Large intestine (tissue), 3 donors: ENCODE data around the gene HADHB. TPM values are rescaled to one million over a fixed set of nuclear protein-coding genes. Genes with fewer than 3 reads are reported as not detected.
A peak's percentile ranks its signal among the peaks of the same experiment; 100 is the strongest.
"Not testable (repeated sequence)": the region's sequence is repeated elsewhere in the genome, so short reads cannot be mapped to it uniquely, and the experiment has no call there.

Experiments used
- DNase-seq, 2 donors: peaks; one replicate each; pipeline versions ENCODE4 v3.0.0 to v3.0.0-alpha.2; 2013
- H3K27ac ChIP-seq: one replicate; pipeline ENCODE4 v1.5.1; 2013; ENCODE audit warnings: low read length
- H3K27me3 ChIP-seq: 2 replicates; pipeline ENCODE4 v1.6.1; 2013; ENCODE audit warnings: low read length; ENCODE audit not compliant: control insufficient read depth, insufficient read depth
- H3K36me3 ChIP-seq: 2 replicates; pipeline ENCODE4 v1.6.1; 2013; ENCODE audit warnings: low read length; ENCODE audit not compliant: control insufficient read depth, insufficient read depth
- H3K4me1 ChIP-seq: one replicate; pipeline ENCODE4 v1.6.1; 2013; ENCODE audit warnings: low read length; ENCODE audit not compliant: control insufficient read depth, insufficient read depth
- H3K4me3 ChIP-seq: one replicate; pipeline ENCODE4 v1.5.1; 2013; ENCODE audit warnings: low read length
- H3K9me3 ChIP-seq: one replicate; pipeline ENCODE4 v1.6.1; 2013; ENCODE audit warnings: mild to moderate bottlenecking, low read depth, low read length, moderate library complexity; ENCODE audit not compliant: control insufficient read depth
- WGBS: methylation state at CpG from one replicate; pipeline ENCODE4 v1.1.5; 2013; ENCODE audit warnings: low lambda C conversion rate; ENCODE audit not compliant: insufficient coverage; 5-methylcytosine and 5-hydroxymethylcytosine counted together
- polyA plus RNA-seq: library from polyadenylated mRNA; unstranded; fragments of 120-200 nt; gene quantifications from one replicate; pipeline ENCODE4 v1.2.1, GENCODE V29; 2013

The HADHB gene
- polyA plus RNA-seq, 1 donor = 115 TPM

DNA sequence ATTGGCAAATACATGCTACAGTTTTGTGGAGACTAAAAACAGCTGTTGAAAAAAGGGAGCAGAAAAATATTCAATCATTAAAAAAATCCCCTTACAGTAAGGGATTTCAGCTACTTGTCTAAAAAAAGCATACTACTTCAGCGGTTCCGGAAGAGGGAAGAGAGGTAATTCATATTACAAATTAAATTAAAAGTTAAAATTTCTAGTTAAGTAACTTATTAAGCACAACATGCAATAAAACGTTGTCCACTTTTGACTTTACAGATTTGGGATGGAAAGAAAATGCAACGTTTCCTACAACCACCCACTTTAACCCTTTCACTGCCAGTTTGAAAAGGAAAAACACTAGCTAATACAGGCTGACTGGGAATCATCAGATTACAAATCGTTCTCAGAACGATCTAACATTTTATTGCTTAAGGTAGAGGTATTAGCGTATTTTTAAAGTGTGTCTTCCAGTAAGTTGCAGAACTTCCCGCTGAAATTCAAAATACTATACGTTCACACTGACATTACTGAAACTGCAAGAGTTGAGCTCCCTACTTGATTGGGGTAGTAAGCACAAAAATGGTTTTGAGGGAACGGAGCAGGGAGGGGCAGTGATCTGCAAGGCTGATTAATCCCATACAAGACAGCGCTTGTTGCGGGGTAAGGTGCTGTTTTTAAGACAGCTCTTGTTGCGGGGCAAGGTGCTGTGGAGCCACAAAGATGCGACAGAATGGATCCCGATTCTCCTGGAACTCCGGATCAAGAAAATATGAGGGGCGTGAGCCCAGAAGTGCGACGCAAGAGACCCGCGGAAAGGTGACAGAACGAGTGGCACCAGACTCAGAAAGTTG, 1.1 kb upstream of the HADHB start:
- DNase-seq = peak in 1 of 2 donors; percentile 51
- no CpG with 5 or more reads among the region's 22 CpGs for WGBS
- H3K4me1 ChIP-seq = peaks cover 28% of the 10 kb centered on the region

DNA sequence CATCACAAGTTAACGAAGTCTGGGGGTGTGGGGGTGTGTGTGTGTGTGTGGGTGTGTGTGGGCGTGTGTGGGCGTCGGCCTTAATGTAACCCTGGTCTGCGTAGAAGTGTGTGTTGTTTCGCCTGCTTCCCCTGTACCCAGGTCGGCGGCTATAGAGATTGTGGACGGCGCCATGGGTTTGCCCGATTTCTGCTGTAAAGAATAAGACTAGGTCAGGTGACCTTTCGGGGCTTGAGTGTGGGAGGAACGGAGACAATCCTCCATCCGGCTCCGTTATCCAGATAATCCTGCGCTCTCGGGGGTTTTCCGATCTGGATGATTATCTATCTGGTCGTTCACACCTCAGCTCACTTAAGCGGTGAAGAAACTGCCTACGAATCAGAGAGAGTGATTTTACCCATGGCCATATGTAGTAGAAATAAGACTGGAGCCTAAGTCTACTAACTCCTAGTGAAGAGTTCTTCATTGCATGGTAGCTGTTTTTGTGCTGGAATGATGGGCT, 543 bp downstream of the HADHB start:
- Histone ChIP-seq H3K27ac (peak overlapping the region; percentile 95), H3K9me3 (no peaks in the 10 kb centered on the region), H3K36me3 (no peaks in the 10 kb centered on the region), H3K4me1 (peaks cover 18% of the 10 kb centered on the region), H3K27me3 (no peaks in the 10 kb centered on the region), H3K4me3 (peak overlapping the region; percentile 88)
- WGBS = no CpG with 5 or more reads among the region's 21 CpGs
- DNase-seq = peak in 1 of 2 donors; percentile 29

More for the DNA sequence above, 1.1 kb upstream of the HADHB start:
- no peaks in the 10 kb centered on the region for H3K9me3 ChIP-seq
- H3K27ac ChIP-seq = peak overlapping the region; percentile 95
- H3K27me3 ChIP-seq = no peaks in the 10 kb centered on the region
- H3K36me3 ChIP-seq = peaks cover under 1% of the 10 kb centered on the region
- peak overlapping the region; percentile 88 for H3K4me3 ChIP-seq

DNA sequence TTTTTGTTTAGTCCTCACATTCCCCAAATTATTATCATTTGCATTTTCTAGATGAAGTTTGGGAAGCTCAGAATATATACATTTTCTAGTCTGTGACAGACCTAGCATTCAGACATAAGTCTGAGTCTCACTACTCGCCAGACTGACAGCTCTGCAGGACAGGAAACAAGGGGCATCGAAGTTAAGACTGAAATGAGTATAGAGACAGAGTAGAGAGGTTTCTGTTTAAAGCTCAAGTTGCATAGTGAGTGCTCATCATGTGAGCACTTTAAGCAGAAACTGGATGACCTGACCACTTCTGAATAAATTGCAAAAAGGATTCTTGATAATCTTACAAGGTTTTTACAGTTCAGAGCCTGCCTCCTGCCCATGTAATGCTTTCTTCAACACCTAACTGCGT, 1.1 kb downstream of the HADHB start:
- Histone ChIP-seq H3K4me1 (peaks cover 14% of the 10 kb centered on the region), H3K36me3 (no peaks in the 10 kb centered on the region), H3K27ac (peak overlapping the region; percentile 95), H3K27me3 (no peaks in the 10 kb centered on the region), H3K4me3 (peak overlapping the region; percentile 88), H3K9me3 (no peaks in the 10 kb centered on the region)
- peak in 1 of 2 donors; percentile 33 for DNase-seq
- WGBS = 40% methylated on average over 2 of the region's 3 CpGs

DNA sequence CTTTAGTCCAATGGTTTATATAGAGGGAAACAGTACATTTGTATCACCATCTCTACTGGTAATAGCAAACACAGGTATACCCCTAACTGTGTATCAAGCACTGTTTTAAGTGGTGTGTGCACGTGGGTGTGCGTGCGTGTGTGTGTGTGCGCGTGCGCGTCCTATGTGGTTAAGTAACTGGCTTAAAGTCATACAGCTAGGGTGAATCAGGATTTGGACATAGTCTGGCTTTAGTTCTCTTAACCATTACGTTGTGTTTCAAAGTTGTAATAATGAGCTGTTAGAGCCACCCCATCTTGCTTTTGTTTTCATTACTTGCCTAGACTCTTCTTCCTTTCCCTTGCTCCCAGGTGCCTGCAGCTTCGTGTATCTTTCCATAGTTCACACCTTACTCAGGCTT, 2.1 kb downstream of the HADHB start:
- H3K27me3 ChIP-seq = no peaks in the 10 kb centered on the region
- WGBS = 100% methylated on average over 3 of the region's 9 CpGs
- peaks cover 10% of the 10 kb centered on the region for H3K4me1 ChIP-seq
- H3K27ac ChIP-seq = no peak overlapping the region
- no peak for DNase-seq
- no peaks in the 10 kb centered on the region for H3K9me3 ChIP-seq
- no peaks in the 10 kb centered on the region for H3K36me3 ChIP-seq
- H3K4me3 ChIP-seq = no peak overlapping the region

DNA sequence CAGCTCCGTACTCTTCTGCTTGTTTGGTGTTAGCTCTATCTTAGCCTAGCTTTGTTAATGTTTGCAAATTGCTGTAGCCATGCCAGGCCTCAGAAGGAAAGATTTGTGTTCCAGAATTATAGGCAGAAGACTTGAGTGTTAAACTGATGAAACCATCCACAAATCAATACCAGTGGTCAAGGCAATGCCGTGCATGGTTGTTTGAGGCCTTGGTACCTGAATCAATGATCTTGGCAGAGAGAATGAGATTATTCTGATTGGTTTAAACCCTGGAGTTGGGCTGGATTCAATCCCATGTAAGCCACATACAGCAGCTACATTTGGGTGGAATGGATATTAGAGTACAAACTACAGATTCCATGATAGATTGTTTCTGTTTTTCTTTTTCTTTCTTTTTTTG, 4.9 kb downstream of the HADHB start:
- H3K36me3 ChIP-seq = no peaks in the 10 kb centered on the region
- no CpG with 5 or more reads among the region's 2 CpGs for WGBS
- DNase-seq = no peak
- H3K4me3 ChIP-seq = no peak overlapping the region
- H3K27me3 ChIP-seq = no peaks in the 10 kb centered on the region
- no peaks in the 10 kb centered on the region for H3K9me3 ChIP-seq
- H3K4me1 ChIP-seq = peaks cover 5% of the 10 kb centered on the region
- no peak overlapping the region for H3K27ac ChIP-seq

DNA sequence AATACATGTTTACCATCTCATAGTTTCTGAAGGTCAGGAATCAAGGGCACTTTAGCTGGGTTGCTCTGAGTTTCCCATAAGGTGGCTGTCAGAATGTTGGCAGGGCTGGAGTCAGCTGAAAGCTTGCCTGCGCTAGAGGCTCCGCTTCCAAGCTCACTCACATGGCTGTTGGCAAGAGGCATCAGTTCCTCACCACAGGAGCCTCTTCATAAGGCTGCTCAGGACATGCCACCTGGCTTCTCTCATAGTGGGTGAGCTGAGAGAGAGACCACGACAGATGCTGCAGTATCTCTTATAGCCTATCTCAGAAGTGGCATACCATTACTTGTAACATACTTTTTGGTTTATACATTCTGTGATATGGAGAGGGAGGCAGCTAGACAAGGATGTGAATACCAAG, 7.2 kb downstream of the HADHB start:
- Histone ChIP-seq H3K36me3 (peaks cover 5% of the 10 kb centered on the region), H3K27ac (no peak overlapping the region), H3K9me3 (no peaks in the 10 kb centered on the region), H3K4me3 (no peak overlapping the region), H3K27me3 (no peaks in the 10 kb centered on the region), H3K4me1 (no peaks in the 10 kb centered on the region)
- no CpG with 5 or more reads among the region's 3 CpGs for WGBS
- DNase-seq = no peak

DNA sequence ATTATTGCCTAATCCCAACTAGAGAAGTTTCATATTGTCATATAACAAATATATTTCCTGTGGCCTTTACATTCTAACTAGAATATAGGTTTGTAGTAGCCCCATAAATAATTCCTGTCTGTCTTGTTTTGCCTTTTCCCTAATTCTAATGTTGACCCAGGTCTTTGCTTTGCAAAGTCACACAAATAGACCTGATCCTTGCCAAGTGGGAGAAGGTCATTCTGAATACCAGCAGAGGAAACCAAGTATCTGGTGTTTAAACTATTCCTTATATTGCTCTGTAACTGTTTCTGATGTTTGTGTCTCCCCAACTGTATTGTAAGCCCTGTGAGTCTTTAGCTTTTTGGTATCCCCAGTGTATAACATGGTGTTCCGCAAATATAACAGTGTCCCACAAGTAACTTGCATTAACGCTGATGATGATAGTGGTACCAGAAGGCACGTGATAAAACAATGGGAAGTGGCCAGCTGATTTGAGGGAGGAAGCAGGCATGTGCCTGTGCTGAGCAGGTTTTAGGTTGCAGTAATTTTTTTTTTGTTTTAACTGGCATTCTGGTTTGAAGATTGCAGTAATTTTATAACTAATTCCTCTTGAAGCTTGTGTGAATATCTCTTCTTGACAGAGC, 11.1 kb downstream of the HADHB start:
- WGBS = 46% methylated on average over 2 of the region's 3 CpGs
- Histone ChIP-seq H3K4me1 (no peaks in the 10 kb centered on the region), H3K27ac (no peak overlapping the region), H3K36me3 (peaks cover 32% of the 10 kb centered on the region), H3K4me3 (no peak overlapping the region), H3K9me3 (no peaks in the 10 kb centered on the region), H3K27me3 (no peaks in the 10 kb centered on the region)
- DNase-seq = no peak

DNA sequence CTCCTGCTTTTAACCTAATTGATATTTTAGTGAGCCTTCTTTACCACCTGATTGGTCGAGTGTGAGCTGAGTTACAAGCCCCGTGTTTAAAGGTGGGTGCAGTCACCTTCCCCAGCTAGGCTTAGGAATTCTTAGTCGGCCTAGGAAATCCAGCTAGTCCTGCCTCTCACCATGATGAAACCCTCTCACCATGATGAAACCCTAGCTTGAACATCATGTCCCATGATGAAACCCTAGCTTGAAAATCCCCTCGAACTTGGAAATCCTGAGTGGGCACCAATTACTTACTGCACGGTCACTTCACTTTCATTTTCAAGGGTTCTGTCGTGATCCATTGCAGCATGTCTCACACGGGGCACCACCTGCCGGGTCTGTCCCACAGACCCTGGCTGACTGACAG, 14.1 kb downstream of the HADHB start:
- H3K27me3 ChIP-seq, DNase-seq, H3K4me1 ChIP-seq, H3K4me3 ChIP-seq, H3K9me3 ChIP-seq, H3K27ac ChIP-seq: not testable (repeated sequence)
- H3K36me3 ChIP-seq = peaks cover 43% of the 10 kb centered on the region
- no CpG with 5 or more reads among the region's 8 CpGs for WGBS

DNA sequence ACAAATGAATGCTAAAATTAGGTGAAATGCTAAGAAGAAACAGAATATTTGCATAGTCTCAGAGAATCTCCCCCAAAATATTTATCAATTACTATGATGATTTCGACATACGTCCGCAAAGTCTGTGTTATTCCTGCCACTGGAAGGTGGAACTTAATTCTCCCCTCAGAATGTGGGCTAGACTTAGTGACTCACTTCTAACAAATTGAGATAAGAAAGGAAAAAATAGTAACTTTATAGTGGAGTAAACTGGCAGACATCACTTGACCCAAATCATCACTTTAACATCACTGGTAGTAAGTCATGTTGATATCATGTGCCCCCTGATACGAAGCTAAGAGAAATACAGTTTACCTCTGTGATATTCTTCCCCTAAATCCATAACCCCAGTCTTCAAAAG, 23.5 kb downstream of the HADHB start:
- Histone ChIP-seq H3K4me3 (no peak overlapping the region), H3K36me3 (peaks cover 20% of the 10 kb centered on the region), H3K9me3 (no peaks in the 10 kb centered on the region), H3K27ac (no peak overlapping the region), H3K27me3 (no peaks in the 10 kb centered on the region), H3K4me1 (no peaks in the 10 kb centered on the region)
- no peak for DNase-seq
- WGBS = no CpG with 5 or more reads among the region's 4 CpGs

DNA sequence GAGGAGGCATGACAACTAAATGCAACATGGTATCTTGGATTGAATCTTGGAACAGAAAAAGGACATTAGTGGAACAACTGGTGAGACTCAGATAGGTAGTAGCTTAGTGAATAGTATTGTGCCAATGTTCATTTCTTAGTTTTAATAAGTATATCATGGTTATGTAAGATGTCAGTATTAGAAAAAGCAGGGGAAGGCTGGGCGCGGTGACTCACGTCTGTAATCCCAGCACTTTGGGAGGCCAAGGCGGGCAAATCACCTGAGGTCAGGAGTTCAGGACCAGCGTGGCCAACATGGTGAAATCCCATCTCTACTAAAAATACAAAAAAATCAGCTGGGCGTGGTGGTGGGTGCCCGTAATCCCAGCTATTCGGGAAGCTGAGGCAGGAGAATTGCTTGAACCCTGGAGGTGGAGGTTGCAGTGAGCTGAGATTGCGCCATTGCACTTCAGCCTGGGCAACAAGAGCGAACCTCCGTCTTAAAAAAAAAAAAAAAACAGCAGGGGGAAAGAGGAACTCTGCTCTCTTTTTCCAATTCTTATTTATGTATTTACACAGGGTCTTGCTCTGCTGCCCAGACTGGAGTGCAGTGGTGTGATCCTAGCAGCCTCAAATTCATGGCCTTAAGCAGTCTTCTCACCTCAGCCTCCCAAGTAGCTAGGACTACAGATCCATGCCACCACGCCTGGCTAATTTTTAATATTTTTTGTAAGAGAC, 24.1 kb downstream of the HADHB start:
- H3K4me3 ChIP-seq, DNase-seq, H3K27ac ChIP-seq, H3K4me1 ChIP-seq, H3K9me3 ChIP-seq, H3K27me3 ChIP-seq: not testable (repeated sequence)
- peaks cover 16% of the 10 kb centered on the region for H3K36me3 ChIP-seq
- WGBS = 100% methylated on average over 2 of the region's 12 CpGs
